Measurements from ENCODE around the gene ALDH3B1. TPM values are rescaled to one million over a fixed set of nuclear protein-coding genes. Genes with fewer than 3 reads are reported as not detected.

The ALDH3B1 gene
- total RNA-seq, 2 experiments from 2014 or later = 0.09 to 0.11 TPM

DNA sequence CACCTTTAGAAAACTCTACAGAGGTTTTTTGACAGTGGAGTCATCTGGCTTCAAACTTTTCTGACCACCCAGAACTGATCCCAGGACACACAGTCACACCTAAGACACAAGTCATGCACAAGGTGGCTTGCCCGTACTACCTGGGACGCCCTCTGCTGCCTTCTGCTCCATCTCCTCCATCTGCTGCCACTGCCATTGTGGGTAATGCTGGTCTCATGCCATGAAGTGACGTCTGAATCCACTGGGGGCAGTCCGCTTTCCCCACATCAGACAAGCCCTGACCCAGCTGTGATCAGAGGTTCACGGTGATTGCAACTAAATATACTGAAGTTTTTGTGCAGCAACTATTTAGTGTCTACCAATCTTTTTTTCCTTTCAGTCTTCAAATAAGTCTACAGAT is 14.9 kb downstream of the ALDH3B1 start:
- TF ChIP-seq, protein P1, sequence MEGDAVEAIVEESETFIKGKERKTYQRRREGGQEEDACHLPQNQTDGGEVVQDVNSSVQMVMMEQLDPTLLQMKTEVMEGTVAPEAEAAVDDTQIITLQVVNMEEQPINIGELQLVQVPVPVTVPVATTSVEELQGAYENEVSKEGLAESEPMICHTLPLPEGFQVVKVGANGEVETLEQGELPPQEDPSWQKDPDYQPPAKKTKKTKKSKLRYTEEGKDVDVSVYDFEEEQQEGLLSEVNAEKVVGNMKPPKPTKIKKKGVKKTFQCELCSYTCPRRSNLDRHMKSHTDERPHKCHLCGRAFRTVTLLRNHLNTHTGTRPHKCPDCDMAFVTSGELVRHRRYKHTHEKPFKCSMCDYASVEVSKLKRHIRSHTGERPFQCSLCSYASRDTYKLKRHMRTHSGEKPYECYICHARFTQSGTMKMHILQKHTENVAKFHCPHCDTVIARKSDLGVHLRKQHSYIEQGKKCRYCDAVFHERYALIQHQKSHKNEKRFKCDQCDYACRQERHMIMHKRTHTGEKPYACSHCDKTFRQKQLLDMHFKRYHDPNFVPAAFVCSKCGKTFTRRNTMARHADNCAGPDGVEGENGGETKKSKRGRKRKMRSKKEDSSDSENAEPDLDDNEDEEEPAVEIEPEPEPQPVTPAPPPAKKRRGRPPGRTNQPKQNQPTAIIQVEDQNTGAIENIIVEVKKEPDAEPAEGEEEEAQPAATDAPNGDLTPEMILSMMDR (IDR thresholded peaks at IDR 0.05) = no peak
- H3K36me3 Mint-ChIP-seq (ENCODE audit: low read depth) = peaks cover 6% of the 10 kb centered on the region
- intact Hi-C loops (cut with micrococcal nuclease) = no loop called here
- no peak overlapping the region for H3K27ac Mint-ChIP-seq
- peaks cover 12% of the 10 kb centered on the region for H3K4me1 Mint-ChIP-seq (ENCODE audit: low read depth)
- H3K27me3 Mint-ChIP-seq = no peaks in the 10 kb centered on the region
- DNase-seq (peak; percentile 37), ATAC-seq (peak; percentile 45)
- H3K4me3 Mint-ChIP-seq = no peak overlapping the region
- ChIA-PET CTCF (no interaction called here), POLR2A (no interaction called here)
- peaks cover 2% of the 10 kb centered on the region for H3K9me3 Mint-ChIP-seq

DNA sequence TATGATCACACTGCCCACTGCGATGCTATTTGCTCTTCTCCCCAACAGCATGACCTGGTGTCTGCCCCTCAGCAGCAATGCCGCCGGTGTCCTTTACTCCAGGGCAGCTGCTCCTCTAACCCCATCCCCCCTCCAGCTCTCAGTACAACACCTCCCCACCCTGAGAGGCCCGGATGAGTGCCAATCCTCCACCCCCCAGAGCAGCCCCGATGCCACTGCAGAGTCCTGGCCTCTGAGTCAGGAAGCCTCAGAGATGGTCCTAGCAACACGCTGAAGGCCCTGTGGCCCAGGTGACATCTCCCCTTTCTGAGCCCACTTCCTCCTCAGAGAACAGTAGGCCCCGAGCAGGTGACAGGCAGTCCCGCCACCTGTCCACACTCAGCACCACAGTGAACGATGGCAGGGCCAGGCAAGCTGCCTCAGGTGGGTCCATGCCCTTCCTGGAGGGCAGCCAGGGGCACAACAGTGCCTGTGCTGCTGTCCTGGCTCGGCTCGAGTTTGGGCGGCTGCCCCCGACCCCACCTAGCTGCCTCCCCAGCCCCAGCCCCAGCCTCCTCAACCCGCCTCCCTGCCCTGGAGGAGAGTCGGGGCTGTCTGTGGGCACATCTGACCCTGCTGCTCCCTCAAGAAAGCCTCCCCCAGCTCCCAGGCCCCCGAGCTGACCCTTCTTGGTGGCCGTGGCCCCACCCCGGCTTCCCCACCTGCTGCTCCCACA is 16.4 kb downstream of the ALDH3B1 start:
- Mint-ChIP-seq H3K4me3 (no peak overlapping the region), H3K27ac (no peak overlapping the region), H3K36me3 (ENCODE audit: low read depth) (peaks cover 6% of the 10 kb centered on the region), H3K9me3 (peaks cover 2% of the 10 kb centered on the region), H3K4me1 (ENCODE audit: low read depth) (peaks cover 13% of the 10 kb centered on the region), H3K27me3 (no peaks in the 10 kb centered on the region)
- TF ChIP-seq, protein P1 (IDR thresholded peaks at IDR 0.05) = no peak
- POLR2A ChIA-PET = interaction anchor here (1.9 kb wide), 1 partner anchor 11 kb away, joined by 6 read pairs; no protein-coding TSS in a partner anchor
- CTCF ChIA-PET = interaction anchor here (1.1 kb wide), 1 partner anchor 32 kb away, joined by 3 read pairs; no protein-coding TSS in a partner anchor
- DNase-seq = no peak
- no peak for ATAC-seq
- intact Hi-C loops (cut with micrococcal nuclease) = no loop called here

- Mint-ChIP-seq H3K27ac (no peak overlapping the region), H3K4me1 (ENCODE audit: low read depth) (peaks cover 16% of the 10 kb centered on the region), H3K9me3 (peaks cover 2% of the 10 kb centered on the region), H3K27me3 (no peaks in the 10 kb centered on the region), H3K36me3 (ENCODE audit: low read depth) (peaks cover 6% of the 10 kb centered on the region), H3K4me3 (no peak overlapping the region)
- ChIA-PET CTCF (no interaction called here), POLR2A (interaction anchor here (1.1 to 1.9 kb wide), 3 partner anchors 10 to 19 kb away, joined by 3 to 6 read pairs (median 3); no protein-coding TSS in a partner anchor)
- intact Hi-C loops (cut with micrococcal nuclease) = no loop called here
- DNase-seq (no peak), ATAC-seq (no peak)
- TF ChIP-seq, protein P1 (IDR thresholded peaks at IDR 0.05) = no peak
Observed at GRCh38 chr11:68027667-68028066, 17.5 kb downstream of the ALDH3B1 start.

DNA sequence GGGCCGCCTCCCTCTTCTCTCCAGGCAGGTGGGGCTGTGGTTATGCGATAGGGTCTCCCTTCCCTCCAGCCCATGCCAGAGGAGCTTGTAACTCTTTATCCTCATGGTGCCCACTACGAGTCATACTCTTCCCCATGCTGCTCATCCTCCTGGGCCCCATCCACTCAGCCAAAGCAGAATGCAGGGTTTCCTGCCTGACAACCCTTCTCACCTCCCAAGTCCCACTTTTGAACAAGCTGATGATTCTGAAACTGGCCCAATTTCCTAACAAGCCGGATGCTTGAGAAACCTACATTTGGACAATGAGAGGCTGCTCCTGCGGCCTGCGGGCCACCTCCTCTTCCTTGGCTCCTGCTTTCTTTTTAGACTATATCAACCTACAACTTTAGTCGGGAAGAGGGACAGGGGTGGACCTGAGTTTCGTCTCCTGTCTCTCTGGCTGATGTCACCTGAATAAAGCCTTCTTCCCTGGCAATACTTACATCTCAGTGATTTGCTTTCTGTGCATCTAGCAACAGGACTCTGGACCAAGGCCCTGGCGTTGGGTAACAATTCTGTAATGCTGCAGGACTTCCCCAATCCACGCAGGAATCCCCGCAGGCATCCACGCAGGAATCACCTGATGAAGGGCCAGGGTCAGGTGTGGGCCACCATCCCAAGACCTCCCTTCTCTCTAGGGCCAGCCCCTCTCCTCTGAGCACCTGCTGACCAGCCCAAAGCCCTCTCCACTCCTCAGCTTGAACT is 18.8 kb downstream of the ALDH3B1 start:
- intact Hi-C loops (cut with micrococcal nuclease) = no loop called here
- H3K27ac Mint-ChIP-seq = no peak overlapping the region
- no peak for ATAC-seq
- peak overlapping the region; percentile 90 for H3K4me3 Mint-ChIP-seq
- CTCF ChIA-PET = no interaction called here
- DNase-seq = no peak
- POLR2A ChIA-PET = interaction anchor here (0.9 to 1.2 kb wide), 3 partner anchors 8 to 18 kb away, joined by 3 to 4 read pairs (median 3); no protein-coding TSS in a partner anchor
- peaks cover 8% of the 10 kb centered on the region for H3K36me3 Mint-ChIP-seq (ENCODE audit: low read depth)
- TF ChIP-seq, protein P1 (IDR thresholded peaks at IDR 0.05) = no peak
- peaks cover 16% of the 10 kb centered on the region for H3K4me1 Mint-ChIP-seq (ENCODE audit: low read depth)
- no peaks in the 10 kb centered on the region for H3K27me3 Mint-ChIP-seq
- peaks cover 1% of the 10 kb centered on the region for H3K9me3 Mint-ChIP-seq
